GM21786 (cell line): ENCODE measurements around the gene AKAP14.
"Not testable (repeated sequence)": the region's sequence is repeated elsewhere in the genome, so short reads cannot be mapped to it uniquely, and the experiment has no call there.

ENCODE experiments used
- ATAC-seq: cut with Tn5 transposase; IDR thresholded peaks from one replicate; pipeline ENCODE4 v1.9.1; 2021; ENCODE audit not compliant: unreplicated experiment

The AKAP14 gene

GRCh38 chrX:119895843-119896326, at the start of gene AKAP14:
Gene AKAP14 (plus strand): TSS chrX:119895893. CDS start chrX:119903224, 7,331 bp downstream.
- no peak for ATAC-seq

- ATAC-seq = peak; percentile 98
Measured at GRCh38 chrX:119852382-119853353, 43.0 kb upstream of the AKAP14 start, which contains the start of gene UPF3B. Gene UPF3B (minus strand): TSS chrX:119852963. CDS start chrX:119852928, 35 bp downstream.

- no peak for ATAC-seq
Measured at GRCh38 chrX:119853444-119853843, 42.2 kb upstream of the AKAP14 start.

- ATAC-seq = peak; percentile 4
Measured at GRCh38 chrX:119870626-119871131, 25.0 kb upstream of the AKAP14 start.

GRCh38 chrX:119871245-119871598, 24.5 kb upstream of the AKAP14 start:
- peak; percentile 25 for ATAC-seq

- ATAC-seq = peak; percentile 86
Measured at GRCh38 chrX:119871599-119872395, 23.9 kb upstream of the AKAP14 start, which contains the start of the genes NDUFA1 and RNF113A. Gene NDUFA1 (plus strand): TSS chrX:119871832. CDS start chrX:119871912, 80 bp downstream. Gene RNF113A (minus strand): TSS chrX:119871733. CDS start chrX:119871613, 120 bp downstream.

GRCh38 chrX:119878740-119879139, 17.0 kb upstream of the AKAP14 start:
- ATAC-seq = no peak

- no peak for ATAC-seq
Measured at GRCh38 chrX:119880076-119880475, 15.6 kb upstream of the AKAP14 start.

GRCh38 chrX:119880552-119881437, 14.9 kb upstream of the AKAP14 start:
- ATAC-seq = peak; percentile 87

- no peak for ATAC-seq
Measured at GRCh38 chrX:119885554-119886428, 9.9 kb upstream of the AKAP14 start.

- peak; percentile 90 for ATAC-seq
Measured at GRCh38 chrX:119887721-119888425, 7.8 kb upstream of the AKAP14 start.

- ATAC-seq = not testable (repeated sequence)
Measured at GRCh38 chrX:119890626-119891025, 5.1 kb upstream of the AKAP14 start.

GRCh38 chrX:119891961-119892692, 3.6 kb upstream of the AKAP14 start:
- ATAC-seq = not testable (repeated sequence)

- ATAC-seq = no peak
Measured at GRCh38 chrX:119899125-119899524, 3.4 kb downstream of the AKAP14 start.

GRCh38 chrX:119900976-119901375, 5.3 kb downstream of the AKAP14 start:
- ATAC-seq = no peak

- no peak for ATAC-seq
Measured at GRCh38 chrX:119916310-119916709, 20.6 kb downstream of the AKAP14 start.

GRCh38 chrX:119917877-119918276, 22.2 kb downstream of the AKAP14 start:
- no peak for ATAC-seq
